ENCODE data around the gene ZNF536. TPM values are rescaled to one million over a fixed set of nuclear protein-coding genes. Genes with fewer than 3 reads are reported as not detected.

ZNF536 gene
- total and polyA plus RNA-seq, 2 donors (not counting 3 experiments of a cell fraction or from before 2014, with no cell fraction given) = not detected

DNA sequence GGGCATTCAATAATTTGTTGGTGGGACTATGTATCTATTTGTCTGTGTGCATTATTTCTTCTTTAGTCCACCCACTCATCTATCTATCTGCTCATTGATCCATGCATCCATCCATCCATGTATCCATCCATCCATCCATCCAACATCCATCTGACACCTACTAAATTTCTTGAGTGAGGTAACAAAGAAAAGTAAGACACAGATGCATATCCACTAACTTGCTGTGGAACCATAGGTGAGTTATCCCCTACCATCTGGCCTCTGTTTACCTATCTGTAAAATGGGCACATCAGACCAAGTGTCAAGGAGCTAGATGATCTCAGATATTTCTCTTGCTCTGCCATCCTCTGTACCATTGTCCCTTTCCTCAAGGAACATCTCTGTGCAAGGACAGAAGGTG, 54.7 kb downstream of the ZNF536 start:
- TF ChIP-seq POLR2AphosphoS5 (IDR thresholded peaks at IDR 0.05; ENCODE audit: insufficient read depth, low read depth, low read length) (no peak), EZH2 (IDR thresholded peaks at IDR 0.05; ENCODE audit: borderline replicate concordance, low read depth, low read length, severe bottlenecking) (no peak), GATA2 (IDR thresholded peaks at IDR 0.05; ENCODE audit: insufficient read depth, insufficient read length, low read depth, low read length) (no peak), FOS (IDR thresholded peaks at IDR 0.05; ENCODE audit: borderline replicate concordance, insufficient read depth, low read length) (no peak), JUN (IDR thresholded peaks at IDR 0.05; ENCODE audit: borderline replicate concordance, insufficient read depth, insufficient read length, low read depth) (no peak), POLR2A (IDR thresholded peaks at IDR 0.05; ENCODE audit: low read depth, low read length) (no peak), MYC (IDR thresholded peaks at IDR 0.05; ENCODE audit: low read depth, low read length) (no peak)
- TF ChIP-seq, protein P1, sequence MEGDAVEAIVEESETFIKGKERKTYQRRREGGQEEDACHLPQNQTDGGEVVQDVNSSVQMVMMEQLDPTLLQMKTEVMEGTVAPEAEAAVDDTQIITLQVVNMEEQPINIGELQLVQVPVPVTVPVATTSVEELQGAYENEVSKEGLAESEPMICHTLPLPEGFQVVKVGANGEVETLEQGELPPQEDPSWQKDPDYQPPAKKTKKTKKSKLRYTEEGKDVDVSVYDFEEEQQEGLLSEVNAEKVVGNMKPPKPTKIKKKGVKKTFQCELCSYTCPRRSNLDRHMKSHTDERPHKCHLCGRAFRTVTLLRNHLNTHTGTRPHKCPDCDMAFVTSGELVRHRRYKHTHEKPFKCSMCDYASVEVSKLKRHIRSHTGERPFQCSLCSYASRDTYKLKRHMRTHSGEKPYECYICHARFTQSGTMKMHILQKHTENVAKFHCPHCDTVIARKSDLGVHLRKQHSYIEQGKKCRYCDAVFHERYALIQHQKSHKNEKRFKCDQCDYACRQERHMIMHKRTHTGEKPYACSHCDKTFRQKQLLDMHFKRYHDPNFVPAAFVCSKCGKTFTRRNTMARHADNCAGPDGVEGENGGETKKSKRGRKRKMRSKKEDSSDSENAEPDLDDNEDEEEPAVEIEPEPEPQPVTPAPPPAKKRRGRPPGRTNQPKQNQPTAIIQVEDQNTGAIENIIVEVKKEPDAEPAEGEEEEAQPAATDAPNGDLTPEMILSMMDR (IDR thresholded peaks at IDR 0.05; ENCODE audit: extremely low read depth in 1 of 2, insufficient read depth in 1 of 2, low read depth in 1 of 2, low read length in 2 of 2) = no peak
- TF ChIP-seq, protein P2, sequence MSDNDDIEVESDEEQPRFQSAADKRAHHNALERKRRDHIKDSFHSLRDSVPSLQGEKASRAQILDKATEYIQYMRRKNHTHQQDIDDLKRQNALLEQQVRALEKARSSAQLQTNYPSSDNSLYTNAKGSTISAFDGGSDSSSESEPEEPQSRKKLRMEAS (IDR thresholded peaks at IDR 0.05; ENCODE audit: insufficient read depth, insufficient read length) = no peak
- no peak for DNase-seq (ENCODE audit: low read depth, low spot score)
- intact Hi-C loops (cut with micrococcal nuclease) (no loop called here), dilution Hi-C loops (cut with MboI; ENCODE audit: extremely low pct_ligation_motif_present, low sequenced_read_pairs) (no loop called here)
- H3K79me2 ChIP-seq (ENCODE audit: control insufficient read depth, insufficient read depth, low read length) = no peaks in the 10 kb centered on the region
- peaks cover 3% of the 10 kb centered on the region for H3K9me3 ChIP-seq (replicated peaks; ENCODE audit: control insufficient read depth, insufficient read depth, low read length)
- H3K4me2 ChIP-seq (ENCODE audit: insufficient read depth, low read length) = no peak overlapping the region
- BruUV-seq (replicated peaks) = no TSS peak
- H3K36me3 ChIP-seq (ENCODE audit: control insufficient read depth in 2 of 2, extremely low read depth in 1 of 2, insufficient read depth in 2 of 2, low read length in 2 of 2) = no peaks in the 10 kb centered on the region
- CTCF ChIA-PET = no interaction called here
- no peak overlapping the region for H3K27ac ChIP-seq (ENCODE audit: insufficient read depth, low read depth, low read length)
- POLR2A ChIA-PET = no interaction called here
- H2AFZ ChIP-seq (ENCODE audit: low read depth, low read length) = no peak overlapping the region
- H3K4me3 ChIP-seq (replicated peaks in 1 of 3; ENCODE audit: insufficient read depth in 1 of 3, low read depth in 1 of 3, low read length in 3 of 3) = no peak overlapping the region
- no peak overlapping the region for H3K9ac ChIP-seq (replicated peaks; ENCODE audit: extremely low read depth, insufficient read depth, low read length)
- no peak for FAIRE-seq
- no peaks in the 10 kb centered on the region for H3K27me3 ChIP-seq (ENCODE audit: control insufficient read depth in 2 of 2, insufficient read depth in 2 of 2, low read length in 2 of 2)
- H3K4me1 ChIP-seq (ENCODE audit: control insufficient read depth, extremely low read depth, insufficient read depth, low read length) = no peaks in the 10 kb centered on the region
- no peaks in the 10 kb centered on the region for H3K9me1 ChIP-seq (replicated peaks; ENCODE audit: control insufficient read depth, extremely low read depth, insufficient read depth, low read length)
- H4K20me1 ChIP-seq (replicated peaks; ENCODE audit: control insufficient read depth, extremely low read depth, insufficient read depth, low read length) = no peaks in the 10 kb centered on the region
